Effector CD8-positive, alpha-beta T cell (primary cell): ENCODE results near the gene DSC3.
"Not testable (repeated sequence)": the region's sequence is repeated elsewhere in the genome, so short reads cannot be mapped to it uniquely, and the experiment has no call there.

Experiments
- DNase-seq: peaks from one replicate; lab custom pipeline; 2025; lab: John Stamatoyannopoulos, UW

The DSC3 gene

GRCh38 chr18:31041271-31042083, 1.1 kb downstream of the DSC3 start:
- DNase-seq, result no peak

- no peak for DNase-seq
These were observed 1.8 kb downstream of the DSC3 start for GRCh38 chr18:31040686-31041270.

GRCh38 chr18:31039426-31039825, 3.1 kb downstream of the DSC3 start:
- DNase-seq, result no peak

- DNase-seq, result not testable (repeated sequence)
These were observed 4.9 kb downstream of the DSC3 start for GRCh38 chr18:31037686-31038085.

- DNase-seq, result no peak
These were observed 8.0 kb downstream of the DSC3 start for GRCh38 chr18:31034541-31034940.

GRCh38 chr18:31030574-31031278, 11.8 kb downstream of the DSC3 start:
- DNase-seq, result no peak

- no peak for DNase-seq
These were observed 26.7 kb downstream of the DSC3 start for GRCh38 chr18:31015715-31016434.

- not testable (repeated sequence) for DNase-seq
These were observed 31.1 kb downstream of the DSC3 start for GRCh38 chr18:31011455-31011854.

- DNase-seq, result no peak
These were observed 31.9 kb downstream of the DSC3 start for GRCh38 chr18:31010601-31011000.

- no peak for DNase-seq
These were observed 42.5 kb downstream of the DSC3 start for GRCh38 chr18:30999887-31000628.

- DNase-seq, result no peak
These were observed 43.4 kb downstream of the DSC3 start for GRCh38 chr18:30999186-30999585.

- DNase-seq, result no peak
These were observed 45.3 kb downstream of the DSC3 start for GRCh38 chr18:30997223-30997622.

- DNase-seq, result no peak
These were observed 50.3 kb downstream of the DSC3 start for GRCh38 chr18:30992231-30992630.

- DNase-seq, result no peak
These were observed 51.1 kb downstream of the DSC3 start for GRCh38 chr18:30991397-30991796.

- DNase-seq, result no peak
These were observed 53.4 kb downstream of the DSC3 start for GRCh38 chr18:30989141-30989540.

GRCh38 chr18:30988440-30988839, 54.1 kb downstream of the DSC3 start:
- no peak for DNase-seq

GRCh38 chr18:30987467-30988241, 54.9 kb downstream of the DSC3 start:
- no peak for DNase-seq

- no peak for DNase-seq
These were observed 56.8 kb downstream of the DSC3 start for GRCh38 chr18:30985753-30986152.

- DNase-seq, result no peak
These were observed 60.1 kb downstream of the DSC3 start for GRCh38 chr18:30982285-30982992.

- DNase-seq, result not testable (repeated sequence)
These were observed 64.5 kb downstream of the DSC3 start for GRCh38 chr18:30978091-30978490.
